Testis (tissue), 3 donors: ENCODE data around the gene BRD2. TPM values are rescaled to one million over a fixed set of nuclear protein-coding genes. Genes with fewer than 3 reads are reported as not detected.

Experiments used
- DNase-seq: peaks from one replicate; pipeline ENCODE4 v3.0.0-alpha.2; 2019
- H3K27ac ChIP-seq, 2 donors: fragments of 200-600 bp; sonication (generic); one replicate each; pipeline ENCODE4 v1.5.1; 2019
- H3K27me3 ChIP-seq: fragments of 200-600 bp; sonication (generic); one replicate; pipeline ENCODE4 v1.5.1; 2019
- H3K36me3 ChIP-seq: fragments of 200-600 bp; sonication (generic); one replicate; pipeline ENCODE4 v1.5.1; 2017; ENCODE audit warnings: low read depth; ENCODE audit errors: missing control alignments
- H3K4me1 ChIP-seq: fragments of 200-600 bp; sonication (generic); one replicate; pipeline ENCODE4 v1.5.1; 2019
- H3K4me3 ChIP-seq, 2 donors: fragments of 200-600 bp; sonication (generic); one replicate each; pipeline ENCODE4 v1.5.1; 2017 to 2019
- H3K9me3 ChIP-seq: fragments of 200-600 bp; sonication (generic); one replicate; pipeline ENCODE4 v1.5.1; 2017
- CTCF ChIP-seq, 3 experiments: fragments of 450-650 bp in 2 of 3; fragments of 200-600 bp in 1 of 3; sonication (generic) in 1 of 3; IDR thresholded peaks; one replicate each; pipeline ENCODE4 v1.5.1; 2016 to 2019; ENCODE audit warnings: antibody characterized with exemption in 3 of 3, mild to moderate bottlenecking in 2 of 3, moderate library complexity in 1 of 3
- POLR2A ChIP-seq: fragments of 450-650 bp; IDR thresholded peaks from one replicate; pipeline ENCODE4 v1.6.1; 2017; ENCODE audit warnings: antibody characterized with exemption, mild to moderate bottlenecking, moderate library complexity
- WGBS, 2 donors: methylation state at CpG; one replicate each; pipeline ENCODE4 v1.1.5; 2018; 5-methylcytosine and 5-hydroxymethylcytosine counted together
- intact Hi-C: fragments of 100-400 bp; cut with DNase I; formaldehyde crosslinking; loops from one replicate; pipeline ENCODE4 v1.15.1; 2023; ENCODE audit warnings: low total_unique reads
- polyA plus RNA-seq: library from polyadenylated mRNA; stranded (reverse); fragments of 350-450 nt; fragmentation: Illumina TruSeq; extraction: RNeasy Lipid Tissue Mini Kit (QIAGEN cat#74804); gene quantifications from one replicate; pipeline ENCODE4 v1.2.3, GENCODE V29; 2014; ENCODE audit warnings: low read depth, low replicate concordance; ENCODE audit not compliant: insufficient read depth
- total RNA-seq, 2 donors: library from RNA; depleted of rRNA; stranded (reverse); fragments of >200 nt; gene quantifications; one replicate each; pipeline ENCODE4 v1.2.3, GENCODE V29; 2016

Gene BRD2
- total and polyA plus RNA-seq, 3 donors from 2014 or later: 299 to 334 (median 312) TPM

DNA sequence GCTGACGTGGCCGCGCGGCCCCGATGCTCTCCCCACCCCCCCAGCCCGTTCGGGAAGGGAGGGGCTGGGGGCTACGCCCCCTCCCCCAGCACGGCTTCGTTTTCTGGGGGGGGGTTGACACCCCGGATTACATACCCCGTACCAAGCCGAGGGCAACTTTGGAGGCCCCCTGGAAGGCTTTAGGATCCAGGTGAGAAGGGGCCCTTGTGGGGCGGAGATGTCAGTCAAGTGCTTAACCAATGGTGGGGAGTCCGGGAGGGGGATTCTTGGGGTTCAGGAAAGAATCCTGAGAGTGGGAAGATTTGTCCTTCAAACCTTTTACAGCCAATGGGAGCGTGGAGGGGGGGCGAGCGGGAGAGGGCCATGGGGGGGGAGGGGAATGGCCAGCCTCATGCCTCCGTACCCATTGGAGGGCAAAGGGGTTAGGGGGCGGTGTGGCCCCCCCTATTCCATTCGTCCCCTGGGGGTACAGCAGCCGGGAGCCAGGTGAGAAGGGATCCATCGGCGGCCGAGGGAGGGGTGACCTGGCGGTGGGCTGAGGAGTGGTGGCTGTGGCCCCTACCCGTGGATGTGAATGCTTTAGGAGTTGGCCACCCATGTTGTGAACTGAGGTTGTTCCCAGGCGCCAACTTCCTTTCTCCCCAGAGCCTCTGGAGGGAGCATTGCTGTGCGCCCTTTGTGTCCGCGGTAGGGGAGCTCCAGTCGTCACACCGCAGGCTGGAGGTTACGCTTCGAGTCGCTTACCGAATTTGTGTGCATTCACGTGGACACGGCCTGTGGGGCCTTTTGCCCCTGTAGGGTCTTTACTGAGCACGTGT lies 682 bp downstream of the BRD2 start:
- TF ChIP-seq POLR2A (no peak), CTCF (IDR thresholded peaks at IDR 0.05) (no peak)
- Histone ChIP-seq H3K36me3 (no peaks in the 10 kb centered on the region), H3K27ac (peak overlapping the region; percentile 99), H3K9me3 (no peaks in the 10 kb centered on the region), H3K4me3 (peak overlapping the region; percentile 82 to 88), H3K27me3 (no peaks in the 10 kb centered on the region), H3K4me1 (peaks cover 20% of the 10 kb centered on the region)
- WGBS, 2 donors: 0% methylated on average over 10 to 40 of the region's 40 CpGs
- intact Hi-C loops: no loop called here
- DNase-seq: peak; percentile 73

GRCh38 chr6:32969685-32970412 lies 1.5 kb downstream of the BRD2 start:
- Histone ChIP-seq H3K4me3 (peak overlapping the region; percentile 82 to 88), H3K9me3 (no peaks in the 10 kb centered on the region), H3K27me3 (no peaks in the 10 kb centered on the region), H3K36me3 (no peaks in the 10 kb centered on the region), H3K27ac (peak overlapping the region; percentile 99), H3K4me1 (peaks cover 20% of the 10 kb centered on the region)
- 0 to 1% methylated on average over 18 to 19 of the region's 19 CpGs for WGBS, 2 donors
- peak; percentile 86 for DNase-seq
- intact Hi-C loops: no loop called here
- TF ChIP-seq POLR2A (no peak), CTCF (IDR thresholded peaks at IDR 0.05) (peak; percentile 43 to 79 (median 64))

DNA sequence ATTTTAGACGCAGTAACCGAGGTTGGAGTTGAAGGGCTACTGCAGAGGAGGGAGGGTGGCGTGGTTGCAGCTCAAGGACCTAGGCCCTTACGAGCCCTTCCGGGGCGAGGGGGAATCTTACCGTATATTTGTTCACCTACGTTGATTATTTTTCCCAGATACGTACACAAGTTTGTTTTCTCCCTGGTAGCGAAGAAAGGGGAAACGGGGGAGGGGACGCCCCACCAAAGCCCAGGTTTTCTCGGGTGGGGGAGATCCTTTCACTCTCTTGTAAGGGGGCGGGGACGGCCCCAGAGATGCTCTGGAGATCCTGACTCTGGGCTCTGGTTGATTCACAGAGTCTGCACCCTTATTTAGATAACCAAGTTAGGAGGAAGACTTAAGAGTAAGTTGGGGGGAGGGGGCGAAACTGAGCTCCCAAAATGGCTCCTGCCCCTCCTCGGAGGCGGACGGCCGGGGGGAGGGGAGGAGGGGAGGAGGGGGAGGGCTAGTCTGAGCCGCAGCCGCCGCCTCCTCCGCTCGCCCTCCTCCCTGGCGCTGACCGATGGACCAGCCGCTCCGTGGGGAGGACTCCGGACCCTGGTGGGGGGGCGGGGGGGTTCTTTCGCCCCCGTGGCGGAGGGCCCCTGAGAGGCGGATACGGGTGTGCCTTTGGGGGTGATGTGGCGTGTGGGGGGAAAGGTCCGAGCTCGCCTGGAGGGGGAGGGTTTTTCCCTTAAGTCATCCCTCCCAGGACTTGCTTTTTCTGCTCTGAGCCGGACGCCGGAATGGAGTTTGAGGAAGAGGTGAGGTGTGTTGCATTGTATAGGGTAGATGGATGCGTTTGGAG lies 2.2 kb downstream of the BRD2 start:
- H3K36me3 ChIP-seq: no peaks in the 10 kb centered on the region
- no peaks in the 10 kb centered on the region for H3K9me3 ChIP-seq
- H3K27ac ChIP-seq: peak overlapping the region; percentile 99
- intact Hi-C loops: no loop called here
- no peaks in the 10 kb centered on the region for H3K27me3 ChIP-seq
- H3K4me1 ChIP-seq: peaks cover 17% of the 10 kb centered on the region
- 0 to 1% methylated on average over 19 to 41 of the region's 43 CpGs for WGBS, 2 donors
- DNase-seq: peak; percentile 90
- TF ChIP-seq CTCF (IDR thresholded peaks at IDR 0.05): no peak
- H3K4me3 ChIP-seq: peak overlapping the region; percentile 82 to 88

DNA sequence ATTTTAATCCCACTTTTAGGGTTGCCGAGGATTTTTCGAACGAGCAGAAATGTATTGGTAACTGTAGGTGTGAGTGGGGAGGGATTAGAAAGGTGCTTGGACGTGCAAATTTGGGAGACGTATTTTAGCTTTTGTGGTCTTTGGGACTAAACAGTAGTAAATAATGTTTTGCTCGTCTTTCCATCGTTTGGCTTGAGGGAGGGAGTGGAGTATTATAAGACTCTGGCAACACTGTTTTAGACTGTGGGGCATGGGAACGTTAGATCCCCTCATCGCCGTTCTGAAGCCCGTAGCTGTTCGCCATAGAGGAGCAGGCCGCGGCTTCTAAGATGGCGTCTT lies 2.8 kb downstream of the BRD2 start:
- Histone ChIP-seq H3K27ac (peak overlapping the region; percentile 99), H3K4me3 (peak overlapping the region; percentile 82 to 88), H3K27me3 (no peaks in the 10 kb centered on the region), H3K36me3 (no peaks in the 10 kb centered on the region), H3K9me3 (no peaks in the 10 kb centered on the region), H3K4me1 (peaks cover 15% of the 10 kb centered on the region)
- intact Hi-C loops: no loop called here
- WGBS, 2 donors: 1% methylated on average over 14 to 15 of the region's 15 CpGs
- TF ChIP-seq POLR2A: no peak
- no peak for TF ChIP-seq CTCF (IDR thresholded peaks at IDR 0.05)
- no peak for DNase-seq
